K562 (cell line): ENCODE data around the gene FAM177B. TPM values are rescaled to one million over a fixed set of nuclear protein-coding genes. Genes with fewer than 3 reads are reported as not detected.

Source experiments
- CAMTA2 ChIP-seq: fragments of 250-450 bp; sonication (Bioruptor Pico); conservative IDR thresholded peaks from 2 replicates; pipeline ENCODE4 v1.5.1; 2022
- CBFA2T2 ChIP-seq: fragments of 450-650 bp; conservative IDR thresholded peaks from 2 replicates; pipeline ENCODE4 v1.6.1; 2017; ENCODE audit warnings: mild to moderate bottlenecking
- CBX2 ChIP-seq: fragments of 200-600 bp; sonication (generic); IDR thresholded peaks from one replicate; pipeline ENCODE4 v1.6.1; 2012; ENCODE audit warnings: mild to moderate bottlenecking, low read length, inconsistent platforms; ENCODE audit not compliant: insufficient read depth, poor library complexity, severe bottlenecking
- CBX8 ChIP-seq: fragments of 200-600 bp; sonication (generic); IDR thresholded peaks from 2 replicates; pipeline ENCODE4 v1.6.1; 2012; ENCODE audit warnings: borderline replicate concordance, mixed run types, low read depth, mild to moderate bottlenecking, moderate library complexity, mixed read lengths, low read length, control low read depth, inconsistent platforms; ENCODE audit not compliant: poor library complexity, severe bottlenecking; ENCODE audit errors: extremely low read depth
- CREM ChIP-seq: IDR thresholded peaks from 2 replicates; pipeline ENCODE4 v1.6.1; 2014; ENCODE audit warnings: antibody characterized with exemption, low read depth
- FIP1L1 ChIP-seq: fragments of 200-400 bp; formaldehyde crosslinking; IDR thresholded peaks from 2 replicates; pipeline ENCODE4 v1.6.1; 2018; ENCODE audit warnings: mild to moderate bottlenecking, low read depth, low read length; ENCODE audit not compliant: poor library complexity, severe bottlenecking
- FOS ChIP-seq: IDR thresholded peaks from 3 replicates; pipeline ENCODE4 v1.6.1; 2011; ENCODE audit not compliant: insufficient read length; ENCODE audit errors: extremely low read depth
- HDAC2 ChIP-seq: fragments of 450-650 bp; IDR thresholded peaks from 2 replicates; pipeline ENCODE4 v1.6.1; 2016; ENCODE audit warnings: mild to moderate bottlenecking
- MITF ChIP-seq: IDR thresholded peaks from 2 replicates; pipeline ENCODE4 v1.6.1; 2014; ENCODE audit warnings: antibody characterized with exemption
- MTA2 ChIP-seq: fragments of 450-650 bp; IDR thresholded peaks from 2 replicates; pipeline ENCODE4 v1.6.1; 2016; ENCODE audit warnings: low read depth
- PTRF ChIP-seq: fragments of 450-650 bp; IDR thresholded peaks from 2 replicates; pipeline ENCODE4 v1.6.1; 2016; ENCODE audit warnings: mild to moderate bottlenecking, missing genetic modification characterization, missing compliant biosample characterization
- SMC3 ChIP-seq: conservative IDR thresholded peaks from 2 replicates; pipeline ENCODE4 v1.6.1; 2011; ENCODE audit warnings: low read depth, low read length, improper control_type of control experiment; ENCODE audit not compliant: insufficient read depth
- SPI1 ChIP-seq: IDR thresholded peaks from 2 replicates; pipeline ENCODE4 v1.6.1; 2011; ENCODE audit warnings: low read depth, low read length, control low read depth, borderline replicate concordance
- TCF3 ChIP-seq: sonication (generic); formaldehyde crosslinking; IDR thresholded peaks from 2 replicates; pipeline ENCODE4 v1.4.0; 2020; ENCODE audit warnings: mild to moderate bottlenecking, missing genetic modification reagents
- YBX1 ChIP-seq: fragments of 450-650 bp; IDR thresholded peaks from 2 replicates; pipeline ENCODE4 v1.7.1; 2016; ENCODE audit warnings: mild to moderate bottlenecking
- ZBTB34 ChIP-seq: fragments of 250-450 bp; sonication (Bioruptor Pico); IDR thresholded peaks from 2 replicates; pipeline ENCODE4 v1.8.0; 2021; ENCODE audit warnings: mild to moderate bottlenecking, moderate library complexity
- ZBTB9 ChIP-seq: fragments of 450-650 bp; formaldehyde crosslinking; IDR thresholded peaks from 2 replicates; pipeline ENCODE4 v1.4.0; 2020; ENCODE audit warnings: mild to moderate bottlenecking, moderate library complexity
- ZC3H8 ChIP-seq: fragments of 450-650 bp; IDR thresholded peaks from 2 replicates; pipeline ENCODE4 v1.6.1; 2017
- ZNF124 ChIP-seq: sonication (generic); formaldehyde crosslinking; IDR thresholded peaks from 2 replicates; pipeline ENCODE4 v1.8.1; 2022; ENCODE audit warnings: missing genetic modification reagents
- ZNF311 ChIP-seq: fragments of 250-450 bp; sonication (Bioruptor Pico); IDR thresholded peaks from 2 replicates; pipeline ENCODE4 v1.4.0; 2020; ENCODE audit warnings: mild to moderate bottlenecking, moderate library complexity
- ZNF445 ChIP-seq: fragments of 250-450 bp; sonication (Bioruptor Pico); IDR thresholded peaks from 2 replicates; pipeline ENCODE4 v1.4.0; 2020; ENCODE audit warnings: low read depth, mild to moderate bottlenecking, moderate library complexity
- ZNF584 ChIP-seq: fragments of 200-800 bp; sonication (Bioruptor generic); IDR thresholded peaks from 2 replicates; pipeline ENCODE4 v1.6.1; 2016; ENCODE audit warnings: low read depth, mild to moderate bottlenecking, missing genetic modification characterization, missing compliant biosample characterization
- polyA plus RNA-seq, 8 experiments: library from polyadenylated mRNA; depleted of rRNA in 4 of 8; stranded (reverse) in 5 of 8; unstranded in 3 of 8; fragments of >200 nt; fragmentation: Nextera tagmentation in 2 of 8; fragmentation: Illumina TruSeq in 1 of 8; extraction: Ambion mirVana in 2 of 8; extraction: Trizol in 1 of 8; gene quantifications; 2 replicates each; pipeline versions ENCODE4 v1.2.1 to v1.2.3, GENCODE V29; 2011 to 2014; ENCODE audit warnings: inconsistent platforms in 1 of 8, missing spikeins in 1 of 8
- total RNA-seq, 7 experiments: library from RNA; depleted of rRNA in 6 of 7; stranded (reverse); fragments of >200 nt in 6 of 7; fragmentation: Illumina TruSeq in 2 of 7; extraction: Trizol in 2 of 7; gene quantifications; 2 replicates each; pipeline versions ENCODE4 v1.2.1 to v1.2.3, GENCODE V29; 2011 to 2021; ENCODE audit warnings: low replicate concordance in 1 of 7
- TF ChIP-seq, protein P1 (sequence below), 3 experiments: IDR thresholded peaks in 2 of 3; conservative IDR thresholded peaks in 1 of 3; 2 replicates each; pipeline ENCODE4 v1.5.1; 2011 to 2012; ENCODE audit warnings: low read length in 3 of 3, mild to moderate bottlenecking in 3 of 3, control low read depth in 2 of 3, improper control_type of control experiment in 1 of 3, inconsistent platforms in 1 of 3, low read depth in 1 of 3, mixed read lengths in 1 of 3, moderate library complexity in 1 of 3; ENCODE audit not compliant: insufficient read depth in 2 of 3

The FAM177B gene
- total and polyA plus RNA-seq, 9 of the 15 experiments (the other 6 are each of a cell fraction or from before 2014, with no cell fraction given), result not detected

GRCh38 chr1:222712253-222713090, 24.5 kb upstream of the FAM177B start, which contains the start of the genes AIDA and BROX (continued):
- TF ChIP-seq ZBTB34, result peak; percentile 75
- TF ChIP-seq, protein P1, sequence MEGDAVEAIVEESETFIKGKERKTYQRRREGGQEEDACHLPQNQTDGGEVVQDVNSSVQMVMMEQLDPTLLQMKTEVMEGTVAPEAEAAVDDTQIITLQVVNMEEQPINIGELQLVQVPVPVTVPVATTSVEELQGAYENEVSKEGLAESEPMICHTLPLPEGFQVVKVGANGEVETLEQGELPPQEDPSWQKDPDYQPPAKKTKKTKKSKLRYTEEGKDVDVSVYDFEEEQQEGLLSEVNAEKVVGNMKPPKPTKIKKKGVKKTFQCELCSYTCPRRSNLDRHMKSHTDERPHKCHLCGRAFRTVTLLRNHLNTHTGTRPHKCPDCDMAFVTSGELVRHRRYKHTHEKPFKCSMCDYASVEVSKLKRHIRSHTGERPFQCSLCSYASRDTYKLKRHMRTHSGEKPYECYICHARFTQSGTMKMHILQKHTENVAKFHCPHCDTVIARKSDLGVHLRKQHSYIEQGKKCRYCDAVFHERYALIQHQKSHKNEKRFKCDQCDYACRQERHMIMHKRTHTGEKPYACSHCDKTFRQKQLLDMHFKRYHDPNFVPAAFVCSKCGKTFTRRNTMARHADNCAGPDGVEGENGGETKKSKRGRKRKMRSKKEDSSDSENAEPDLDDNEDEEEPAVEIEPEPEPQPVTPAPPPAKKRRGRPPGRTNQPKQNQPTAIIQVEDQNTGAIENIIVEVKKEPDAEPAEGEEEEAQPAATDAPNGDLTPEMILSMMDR (IDR thresholded peaks at IDR 0.05 in 2 of 3, conservative IDR thresholded peaks at IDR 0.05 in 1 of 3; ENCODE audit: insufficient read depth in 2 of 3, low read depth in 1 of 3, low read length in 3 of 3), result no peak
- TF ChIP-seq YBX1, result no peak
- peak; percentile 80; the same call in 1 of the 2 replicates for TF ChIP-seq ZNF311 (CRISPR knock-in tag)
- TF ChIP-seq TCF3 (CRISPR knock-in tag), result no peak
- TF ChIP-seq MITF, result peak; percentile 96
- TF ChIP-seq SPI1, result no peak
- no peak for TF ChIP-seq HDAC2
- no peak for TF ChIP-seq SMC3
- TF ChIP-seq ZNF445 (CRISPR knock-in tag), result no peak; the same call in 1 of the 2 replicates
- no peak; the same call in 1 of the 2 replicates for TF ChIP-seq CAMTA2 (CRISPR knock-in tag)
- peak; percentile 96 for TF ChIP-seq CBFA2T2
- no peak; the same call in 1 of the 2 replicates for TF ChIP-seq MTA2
- no peak for TF ChIP-seq ZNF124
- TF ChIP-seq ZBTB9 (CRISPR knock-in tag), result peak; percentile 91; the same call in 1 of the 2 replicates
- peak; percentile 56; the same call in 1 of the 2 replicates for TF ChIP-seq CREM
- TF ChIP-seq PTRF (tag), result no peak
- no peak for TF ChIP-seq CBX8
- TF ChIP-seq CBX2, result no peak
- no peak for TF ChIP-seq FIP1L1
- peak; percentile 88 for TF ChIP-seq ZNF584
- TF ChIP-seq ZC3H8, result peak; percentile 60; the same call in 1 of the 2 replicates
- no peak for TF ChIP-seq FOS
